H9 (cell line): ENCODE measurements around the gene SEC22A. TPM values are rescaled to one million over a fixed set of nuclear protein-coding genes. Genes with fewer than 3 reads are reported as not detected.

Source experiments
- DNase-seq: peaks from one replicate; pipeline ENCODE4 v3.0.0-alpha.2; 2017
- H2AFZ ChIP-seq: one replicate; pipeline ENCODE4 v1.6.1; 2013; ENCODE audit warnings: mild to moderate bottlenecking, low read length, control low read depth, moderate library complexity
- H2AK5ac ChIP-seq: 2 replicates; pipeline ENCODE4 v1.6.1; 2013; ENCODE audit warnings: low read length, control low read depth, mixed read lengths; ENCODE audit not compliant: insufficient read length
- H2BK120ac ChIP-seq: one replicate; pipeline ENCODE4 v1.6.1; 2013; ENCODE audit warnings: low read depth, mild to moderate bottlenecking, low read length, control low read depth, inconsistent platforms; ENCODE audit not compliant: poor library complexity, severe bottlenecking
- H2BK12ac ChIP-seq: 2 replicates; pipeline ENCODE4 v1.6.1; 2013; ENCODE audit warnings: low read length, control low read depth, mixed read lengths, low read depth; ENCODE audit not compliant: insufficient read length
- H2BK15ac ChIP-seq: 2 replicates; pipeline ENCODE4 v1.6.1; 2013; ENCODE audit warnings: low read depth, low read length, control low read depth
- H2BK20ac ChIP-seq: one replicate; pipeline ENCODE4 v1.6.1; 2013; ENCODE audit warnings: low read depth, mild to moderate bottlenecking, low read length, control low read depth, inconsistent platforms; ENCODE audit not compliant: poor library complexity, severe bottlenecking
- H2BK5ac ChIP-seq: 2 replicates; pipeline ENCODE4 v1.6.1; 2013; ENCODE audit warnings: low read length, control low read depth, mixed read lengths; ENCODE audit not compliant: insufficient read length
- H3K14ac ChIP-seq: 2 replicates; pipeline ENCODE4 v1.6.1; 2013; ENCODE audit warnings: low read length, control low read depth; ENCODE audit not compliant: insufficient read depth
- H3K18ac ChIP-seq: 2 replicates; pipeline ENCODE4 v1.6.1; 2013; ENCODE audit warnings: low read depth, mild to moderate bottlenecking, mixed read lengths, low read length, control low read depth; ENCODE audit not compliant: insufficient read length
- H3K23ac ChIP-seq: 2 replicates; pipeline ENCODE4 v1.6.1; 2013; ENCODE audit warnings: low read length, control low read depth, mixed read lengths, low read depth; ENCODE audit not compliant: insufficient read length
- H3K23me2 ChIP-seq: 2 replicates; pipeline ENCODE4 v1.6.1; 2013; ENCODE audit warnings: low read depth, mild to moderate bottlenecking, mixed read lengths, low read length, control low read depth; ENCODE audit not compliant: insufficient read length, poor library complexity, severe bottlenecking
- H3K27ac ChIP-seq: 2 replicates; pipeline ENCODE4 v1.5.1; 2013; ENCODE audit warnings: low read length, control low read depth, mixed read lengths, low read depth; ENCODE audit not compliant: insufficient read length
- H3K27me3 ChIP-seq: 2 replicates; pipeline ENCODE4 v1.6.1; 2013; ENCODE audit warnings: low read length, control low read depth, inconsistent platforms; ENCODE audit not compliant: insufficient read depth
- H3K4ac ChIP-seq: 2 replicates; pipeline ENCODE4 v1.6.1; 2013; ENCODE audit warnings: low read depth, mild to moderate bottlenecking, control low read depth, inconsistent platforms, low read length, moderate library complexity
- H3K4me1 ChIP-seq: 2 replicates; pipeline ENCODE4 v1.6.1; 2013; ENCODE audit warnings: low read length, control low read depth, inconsistent platforms; ENCODE audit not compliant: insufficient read depth
- H3K4me2 ChIP-seq: 2 replicates; pipeline ENCODE4 v1.6.1; 2013; ENCODE audit warnings: low read length, control low read depth, mixed read lengths; ENCODE audit not compliant: insufficient read length, insufficient read depth
- H3K56ac ChIP-seq: 2 replicates; pipeline ENCODE4 v1.6.1; 2013; ENCODE audit warnings: low read depth, mild to moderate bottlenecking, mixed read lengths, low read length, control low read depth; ENCODE audit not compliant: insufficient read length
- H3K79me1 ChIP-seq: 2 replicates; pipeline ENCODE4 v1.6.1; 2013; ENCODE audit warnings: low read depth, mild to moderate bottlenecking, moderate library complexity, low read length, control low read depth, inconsistent platforms; ENCODE audit not compliant: insufficient read depth, poor library complexity, severe bottlenecking
- H3K79me2 ChIP-seq: 2 replicates; pipeline ENCODE4 v1.6.1; 2013; ENCODE audit warnings: low read length, control low read depth, inconsistent platforms; ENCODE audit not compliant: insufficient read depth
- H3K9ac ChIP-seq: 2 replicates; pipeline ENCODE4 v1.6.1; 2013; ENCODE audit warnings: low read length, control low read depth, mixed read lengths; ENCODE audit not compliant: insufficient read length; ENCODE audit errors: extremely low read depth
- H3K9me3 ChIP-seq: one replicate; pipeline ENCODE4 v1.6.1; 2013; ENCODE audit warnings: low read depth, low read length, inconsistent platforms; ENCODE audit not compliant: control insufficient read depth
- H3T11ph ChIP-seq: one replicate; pipeline ENCODE4 v1.6.1; 2013; ENCODE audit warnings: mild to moderate bottlenecking, low read length, control low read depth, inconsistent platforms
- H4K20me1 ChIP-seq: one replicate; pipeline ENCODE4 v1.6.1; 2013; ENCODE audit not compliant: control insufficient read depth, insufficient read length, insufficient read depth
- H4K5ac ChIP-seq: 2 replicates; pipeline ENCODE4 v1.6.1; 2013; ENCODE audit warnings: low read depth, mild to moderate bottlenecking, mixed read lengths, low read length, control low read depth; ENCODE audit not compliant: insufficient read length
- H4K8ac ChIP-seq: replicated peaks from 2 replicates; pipeline ENCODE4 v1.6.1; 2013; ENCODE audit warnings: low read length, control low read depth, mixed read lengths, low read depth; ENCODE audit not compliant: insufficient read length
- H4K91ac ChIP-seq: 2 replicates; pipeline ENCODE4 v1.6.1; 2013; ENCODE audit warnings: low read depth, mild to moderate bottlenecking, moderate library complexity, mixed read lengths, low read length, control low read depth; ENCODE audit not compliant: insufficient read length
- H3K27ac Mint-ChIP-seq, 3 experiments: 2 replicates in 2 of 3; 3 replicates in 1 of 3; pipeline ENCODE4 v1.8.0; 2020 to 2021; ENCODE audit warnings: mixed read lengths in 3 of 3, mild to moderate bottlenecking in 1 of 3, moderate library complexity in 1 of 3
- H3K27me3 Mint-ChIP-seq: 2 replicates; pipeline ENCODE4 v1.8.0; 2021; ENCODE audit warnings: low read depth, mild to moderate bottlenecking, moderate library complexity, mixed read lengths
- H3K36me3 Mint-ChIP-seq, 3 experiments: 2 replicates in 2 of 3; 3 replicates in 1 of 3; pipeline ENCODE4 v1.8.0; 2020 to 2021; ENCODE audit warnings: low read depth in 3 of 3, mixed read lengths in 3 of 3; ENCODE audit not compliant: insufficient read depth in 1 of 3
- H3K4me1 Mint-ChIP-seq, 2 experiments: 2 replicates each; pipeline ENCODE4 v1.8.0; 2020; ENCODE audit warnings: mixed read lengths in 2 of 2
- H3K4me3 Mint-ChIP-seq, 2 experiments: 2 replicates in 1 of 2; 3 replicates in 1 of 2; pipeline ENCODE4 v1.8.0; 2020 to 2021; ENCODE audit warnings: mild to moderate bottlenecking in 2 of 2, mixed read lengths in 2 of 2, moderate library complexity in 1 of 2
- H3K9me3 Mint-ChIP-seq, 2 experiments: 2 replicates in 1 of 2; 3 replicates in 1 of 2; pipeline ENCODE4 v1.8.0; 2020; ENCODE audit warnings: mild to moderate bottlenecking in 2 of 2, mixed read lengths in 2 of 2, moderate library complexity in 1 of 2
- WGBS: extraction: QIAGEN DNeasy Blood & Tissue Kit; methylation state at CpG from one replicate; pipeline ENCODE4 v1.1.7; 2013; ENCODE audit warnings: missing lambda C conversion rate, low lambda C conversion rate, mixed read lengths; ENCODE audit not compliant: insufficient read length; ENCODE audit errors: extremely low coverage; 5-methylcytosine and 5-hydroxymethylcytosine counted together
- total RNA-seq: library from RNA; stranded (reverse); gene quantifications from 2 replicates; pipeline ENCODE4 v1.2.1, GENCODE V29; 2021
- TF ChIP-seq, protein P1 (sequence below): fragments of 200-600 bp; sonication (generic); conservative IDR thresholded peaks from 3 replicates; pipeline ENCODE4 v1.8.0; 2021; ENCODE audit warnings: antibody characterized with exemption, mild to moderate bottlenecking

The SEC22A gene
- total RNA-seq, 1 experiment from 2014 or later: 9.9 TPM

DNA sequence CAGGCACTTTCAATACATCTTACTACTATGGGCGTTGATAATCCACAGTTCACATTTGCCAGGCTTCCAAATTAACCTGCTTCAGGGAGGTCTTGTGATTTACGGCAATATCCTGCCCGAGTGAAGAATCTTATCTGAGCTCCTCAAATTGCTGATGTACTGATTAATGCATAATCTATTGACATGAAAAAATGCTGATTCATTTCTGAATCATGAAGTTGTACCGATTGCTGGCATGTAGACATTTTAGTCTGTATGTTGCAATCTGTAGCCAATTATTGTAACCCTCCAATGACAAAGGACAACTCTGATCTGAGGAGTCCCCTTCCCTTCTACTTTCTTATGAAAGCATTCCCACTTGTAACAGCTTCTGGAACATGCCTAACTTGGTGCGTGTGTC is 97.2 kb downstream of the SEC22A start:
- Histone ChIP-seq H3K9me3 (no peaks in the 10 kb centered on the region), H3K14ac (no peak overlapping the region), H3K4ac (no peak overlapping the region), H2AK5ac (no peak overlapping the region), H3K9ac (no peak overlapping the region), H2BK12ac (no peak overlapping the region), H3K79me2 (no peaks in the 10 kb centered on the region), H3K4me1 (no peaks in the 10 kb centered on the region), H2BK120ac (no peak overlapping the region), H4K8ac (no peak overlapping the region), H2BK15ac (no peak overlapping the region), H3K79me1 (no peaks in the 10 kb centered on the region), H3K56ac (no peak overlapping the region), H2BK20ac (no peak overlapping the region), H2AFZ (no peak overlapping the region), H3K27ac (no peak overlapping the region), H4K91ac (no peak overlapping the region), H3K23me2 (no peaks in the 10 kb centered on the region), H4K5ac (no peak overlapping the region), H3K23ac (no peak overlapping the region), H3K18ac (no peak overlapping the region), H4K20me1 (peaks cover 2% of the 10 kb centered on the region), H3T11ph (no peak overlapping the region), H2BK5ac (no peak overlapping the region), H3K4me2 (no peak overlapping the region), H3K27me3 (no peaks in the 10 kb centered on the region)
- no peak for DNase-seq
- Mint-ChIP-seq H3K27me3 (no peaks in the 10 kb centered on the region), H3K4me3 (no peak overlapping the region), H3K9me3 (no peaks in the 10 kb centered on the region; a peak in 1 of 5 replicates), H3K27ac (no peak overlapping the region; a peak in 1 of 7 replicates), H3K36me3 (peaks cover 18 to 35% (median 22%) of the 10 kb centered on the region in 3 experiments), H3K4me1 (no peaks in the 10 kb centered on the region)
- WGBS: no CpG with 5 or more reads among the region's 5 CpGs
- TF ChIP-seq, protein P1, sequence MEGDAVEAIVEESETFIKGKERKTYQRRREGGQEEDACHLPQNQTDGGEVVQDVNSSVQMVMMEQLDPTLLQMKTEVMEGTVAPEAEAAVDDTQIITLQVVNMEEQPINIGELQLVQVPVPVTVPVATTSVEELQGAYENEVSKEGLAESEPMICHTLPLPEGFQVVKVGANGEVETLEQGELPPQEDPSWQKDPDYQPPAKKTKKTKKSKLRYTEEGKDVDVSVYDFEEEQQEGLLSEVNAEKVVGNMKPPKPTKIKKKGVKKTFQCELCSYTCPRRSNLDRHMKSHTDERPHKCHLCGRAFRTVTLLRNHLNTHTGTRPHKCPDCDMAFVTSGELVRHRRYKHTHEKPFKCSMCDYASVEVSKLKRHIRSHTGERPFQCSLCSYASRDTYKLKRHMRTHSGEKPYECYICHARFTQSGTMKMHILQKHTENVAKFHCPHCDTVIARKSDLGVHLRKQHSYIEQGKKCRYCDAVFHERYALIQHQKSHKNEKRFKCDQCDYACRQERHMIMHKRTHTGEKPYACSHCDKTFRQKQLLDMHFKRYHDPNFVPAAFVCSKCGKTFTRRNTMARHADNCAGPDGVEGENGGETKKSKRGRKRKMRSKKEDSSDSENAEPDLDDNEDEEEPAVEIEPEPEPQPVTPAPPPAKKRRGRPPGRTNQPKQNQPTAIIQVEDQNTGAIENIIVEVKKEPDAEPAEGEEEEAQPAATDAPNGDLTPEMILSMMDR: no peak
